ENCODE results near the gene RD3L.

The RD3L gene

DNA sequence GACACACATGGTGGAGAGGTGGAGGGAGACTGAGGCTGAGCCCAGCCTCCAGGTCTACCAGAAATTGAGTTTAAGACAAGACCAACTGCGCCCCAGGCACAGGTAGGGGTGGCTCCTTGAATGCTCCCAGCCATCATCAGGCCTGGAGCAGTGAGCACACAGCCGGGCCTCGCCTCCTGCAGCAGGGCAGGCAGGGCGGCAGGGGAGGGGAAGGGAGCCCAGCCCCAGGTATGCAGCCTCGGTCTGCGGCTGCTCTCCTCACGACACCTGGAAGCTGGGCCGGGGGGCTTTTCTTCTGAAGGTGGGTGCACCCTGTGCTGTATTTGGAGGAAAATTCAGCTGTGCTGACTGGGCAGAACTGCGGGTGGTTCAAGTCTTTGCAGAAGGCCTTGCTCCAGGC is 43.6 kb downstream of the RD3L start:
- DNase-seq (ENCODE audit: low read depth in 1 of 2, low spot score in 1 of 2) = no peak
- in situ Hi-C loops (cut with HindIII; ENCODE audit: low pct_unique_long_range_greater_than_20kb, low sequenced_read_pairs) = no loop called here
- TF ChIP-seq JUND (IDR thresholded peaks at IDR 0.05; ENCODE audit: low read depth) = no peak

GRCh38 chr14:103898204-103898603 is 44.1 kb downstream of the RD3L start:
- in situ Hi-C loops (cut with HindIII; ENCODE audit: low pct_unique_long_range_greater_than_20kb, low sequenced_read_pairs) = no loop called here
- no peak for DNase-seq (ENCODE audit: low read depth in 1 of 2, low spot score in 1 of 2)
- TF ChIP-seq JUND (IDR thresholded peaks at IDR 0.05; ENCODE audit: low read depth) = no peak

DNA sequence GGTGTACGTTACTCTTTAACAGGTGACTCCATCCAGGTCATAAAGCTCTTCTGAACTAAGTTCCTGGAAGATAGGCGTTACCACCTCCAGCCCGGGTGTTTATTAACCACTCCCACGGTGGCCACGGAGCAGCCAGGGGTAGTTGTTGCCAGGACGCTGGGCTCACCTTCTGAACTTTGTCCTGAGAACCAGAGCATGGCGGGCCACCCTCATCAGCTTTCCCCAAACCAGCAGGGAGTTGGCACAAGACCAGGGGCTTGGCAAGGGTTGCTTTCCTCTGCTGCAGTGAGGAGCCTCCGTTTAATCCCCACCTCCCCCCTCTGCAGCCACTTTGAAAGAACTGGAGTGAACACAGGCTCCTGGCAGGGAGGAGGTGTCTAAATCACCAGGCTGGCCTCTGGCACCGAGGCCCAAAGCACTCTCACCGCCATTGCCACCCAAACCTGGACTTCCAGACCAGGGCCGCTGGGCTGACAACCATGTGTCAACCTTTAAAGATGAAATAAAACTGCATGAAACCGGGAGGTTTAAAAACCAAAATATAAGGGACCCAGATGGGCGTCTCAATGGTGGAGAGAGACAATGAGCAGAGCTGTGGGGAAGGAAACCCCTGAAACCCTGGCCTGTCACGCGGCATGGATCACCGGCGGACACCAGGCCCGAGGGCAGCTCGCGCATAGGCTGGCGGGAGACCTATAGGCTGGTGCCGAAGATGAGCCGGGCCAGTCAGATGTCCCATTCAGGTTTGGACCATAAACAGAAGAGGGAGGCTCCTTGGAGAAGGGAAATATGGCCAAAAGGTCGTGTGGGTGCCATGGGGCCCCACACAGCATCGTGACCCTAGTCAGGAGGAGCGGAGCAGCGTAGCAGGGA is 45.0 kb downstream of the RD3L start:
- in situ Hi-C loops (cut with HindIII; ENCODE audit: low pct_unique_long_range_greater_than_20kb, low sequenced_read_pairs) = no loop called here
- DNase-seq (ENCODE audit: low read depth in 1 of 2, low spot score in 1 of 2) = no peak
- no peak for TF ChIP-seq JUND (IDR thresholded peaks at IDR 0.05; ENCODE audit: low read depth)

GRCh38 chr14:103896578-103896977 is 45.8 kb downstream of the RD3L start:
- no peak for DNase-seq (ENCODE audit: low read depth in 1 of 2, low spot score in 1 of 2)
- in situ Hi-C loops (cut with HindIII; ENCODE audit: low pct_unique_long_range_greater_than_20kb, low sequenced_read_pairs) = no loop called here
- no peak for TF ChIP-seq JUND (IDR thresholded peaks at IDR 0.05; ENCODE audit: low read depth)

DNA sequence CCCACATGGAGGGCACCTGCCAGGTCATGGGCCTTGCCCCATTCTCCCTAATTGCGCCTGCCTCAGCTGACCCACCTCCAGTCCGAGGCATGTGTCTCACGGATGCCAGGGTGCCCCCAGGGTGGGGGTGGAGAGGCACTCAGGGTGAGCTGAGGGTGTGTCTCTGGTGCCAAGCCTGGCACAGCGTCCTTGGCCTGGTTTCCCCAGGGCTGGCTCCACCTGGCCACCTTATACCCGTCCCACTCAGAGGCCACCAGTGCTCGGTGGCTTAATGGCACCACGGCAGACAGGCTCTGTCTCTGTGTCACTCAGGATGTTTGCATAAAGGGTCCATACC is 47.6 kb downstream of the RD3L start:
- in situ Hi-C loops (cut with HindIII; ENCODE audit: low pct_unique_long_range_greater_than_20kb, low sequenced_read_pairs) = no loop called here
- no peak for DNase-seq (ENCODE audit: low read depth in 1 of 2, low spot score in 1 of 2)
- no peak for TF ChIP-seq JUND (IDR thresholded peaks at IDR 0.05; ENCODE audit: low read depth)

GRCh38 chr14:103894034-103894722 is 48.2 kb downstream of the RD3L start:
- no peak for DNase-seq (ENCODE audit: low read depth in 1 of 2, low spot score in 1 of 2)
- no peak for TF ChIP-seq JUND (IDR thresholded peaks at IDR 0.05; ENCODE audit: low read depth)
- in situ Hi-C loops (cut with HindIII; ENCODE audit: low pct_unique_long_range_greater_than_20kb, low sequenced_read_pairs) = no loop called here

- no peak for TF ChIP-seq JUND (IDR thresholded peaks at IDR 0.05; ENCODE audit: low read depth)
- in situ Hi-C loops (cut with HindIII; ENCODE audit: low pct_unique_long_range_greater_than_20kb, low sequenced_read_pairs) = no loop called here
These were observed 50.1 kb downstream of the RD3L start for GRCh38 chr14:103892247-103892646.

GRCh38 chr14:103891667-103892215 is 50.6 kb downstream of the RD3L start:
- TF ChIP-seq JUND (IDR thresholded peaks at IDR 0.05; ENCODE audit: low read depth) = no peak
- in situ Hi-C loops (cut with HindIII; ENCODE audit: low pct_unique_long_range_greater_than_20kb, low sequenced_read_pairs) = no loop called here
- no peak for DNase-seq (ENCODE audit: low read depth in 1 of 2, low spot score in 1 of 2)

More at GRCh38 chr14:103892247-103892646, 50.1 kb downstream of the RD3L start:
- no peak for DNase-seq (ENCODE audit: low read depth in 1 of 2, low spot score in 1 of 2)

DNA sequence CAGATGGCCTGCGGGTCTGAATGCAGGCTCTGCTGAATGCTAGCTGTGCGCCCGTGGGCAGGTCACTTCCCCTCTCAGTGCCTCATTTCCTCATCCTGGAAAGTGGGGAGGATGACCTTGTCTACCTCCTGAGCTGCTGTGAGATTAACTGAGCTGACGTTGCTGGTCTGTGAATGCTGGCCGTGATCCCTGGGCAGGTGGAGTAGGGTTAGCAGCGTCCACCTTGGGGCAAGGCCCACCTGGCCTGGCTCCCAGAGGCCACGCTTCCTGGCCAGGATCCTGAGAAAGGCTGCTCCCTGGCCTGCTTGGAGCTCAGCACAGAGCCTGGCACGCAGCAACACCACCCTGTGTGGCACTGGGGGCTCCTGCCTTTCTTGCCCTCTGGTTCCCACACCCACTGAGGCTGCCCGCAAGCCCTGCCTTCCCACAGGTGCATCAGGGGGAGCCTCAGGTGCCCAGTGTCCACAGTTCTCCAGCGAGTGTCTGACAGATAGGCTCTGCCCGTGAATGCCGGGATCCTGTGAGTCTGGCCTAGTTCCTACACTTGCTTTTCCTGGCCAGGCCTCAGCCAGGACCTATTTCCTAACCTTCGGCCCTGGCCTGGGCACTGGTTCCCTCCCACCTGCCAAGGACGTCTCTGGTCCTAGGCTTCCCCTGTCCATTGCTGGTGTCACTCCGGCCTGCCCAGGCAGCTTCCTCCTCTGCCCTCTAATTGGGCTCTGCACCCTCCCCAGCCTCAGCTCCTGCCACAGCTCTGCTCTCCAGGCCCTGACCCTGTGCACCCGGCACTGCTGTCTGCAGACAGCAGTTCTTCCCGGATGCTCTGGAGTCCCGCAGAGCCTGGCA is 51.3 kb downstream of the RD3L start:
- no peak for TF ChIP-seq JUND (IDR thresholded peaks at IDR 0.05; ENCODE audit: low read depth)
- DNase-seq (ENCODE audit: low read depth in 1 of 2, low spot score in 1 of 2) = peak; percentile 76 to 84
- in situ Hi-C loops (cut with HindIII; ENCODE audit: low pct_unique_long_range_greater_than_20kb, low sequenced_read_pairs) = no loop called here

Measured in T47D (cell line).